RPMI7951 (cell line): ENCODE data around the gene SPRR2F. TPM values are rescaled to one million over a fixed set of nuclear protein-coding genes. Genes with fewer than 3 reads are reported as not detected.
"Not testable (repeated sequence)": the region's sequence is repeated elsewhere in the genome, so short reads cannot be mapped to it uniquely, and the experiment has no call there.

Source experiments
- DNase-seq: peaks from one replicate; pipeline ENCODE4 v3.0.0-alpha.2; 2012; ENCODE audit warnings: low read depth
- total RNA-seq: library from RNA; depleted of rRNA; stranded (reverse); fragments of >200 nt; shearing (Covaris generic); gene quantifications from 2 replicates; pipeline ENCODE4 v1.2.3, GENCODE V29; 2014; rRNA removed

SPRR2F gene, protein sequence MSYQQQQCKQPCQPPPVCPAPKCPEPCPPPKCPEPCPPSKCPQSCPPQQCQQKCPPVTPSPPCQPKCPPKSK
- total RNA-seq: not detected in 2 replicates

DNA sequence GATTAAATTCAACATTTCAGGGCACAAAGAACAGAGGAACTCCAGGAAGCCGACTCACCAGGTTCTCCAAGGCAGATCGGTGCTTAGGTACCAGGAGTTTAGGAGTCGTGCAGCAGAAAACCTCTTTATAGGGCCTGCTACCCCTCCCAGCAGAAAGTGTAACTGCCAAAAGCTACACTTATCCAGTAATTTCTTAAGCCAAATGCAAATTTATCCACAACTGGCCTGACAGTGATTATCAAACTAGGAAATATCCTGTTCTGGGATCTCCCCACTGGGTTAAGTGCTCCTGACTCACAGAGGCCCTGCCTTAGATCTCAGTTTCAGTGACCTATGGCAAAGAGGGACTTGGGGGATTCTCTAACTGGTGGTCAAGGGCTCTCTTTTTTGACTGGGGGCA lies at the start of gene SPRR2F:
TSS of gene SPRR2F (minus strand) at position 101 of the 400 bp plus-strand sequence. CDS start 783 bp downstream, outside the sequence.
- DNase-seq: no peak

DNA sequence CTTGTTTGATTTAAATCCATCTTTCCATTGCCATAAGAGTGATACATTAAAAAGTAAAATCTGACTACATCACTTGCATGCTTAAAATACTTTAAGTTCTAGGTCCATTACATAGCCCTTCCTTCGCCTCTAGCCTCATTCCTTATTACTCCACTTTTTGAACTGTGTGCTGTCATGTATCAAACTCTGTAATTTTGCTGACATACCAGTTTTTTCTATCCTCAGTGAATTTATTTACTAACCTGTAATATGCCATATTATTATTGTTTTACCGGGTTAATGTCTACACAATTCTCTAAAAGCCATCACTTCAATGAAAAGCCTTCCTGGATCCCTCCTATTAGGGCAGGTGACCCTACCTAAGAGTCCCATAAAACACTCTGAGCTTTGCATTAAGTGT lies 42.2 kb upstream of the SPRR2F start:
- DNase-seq: no peak

DNA sequence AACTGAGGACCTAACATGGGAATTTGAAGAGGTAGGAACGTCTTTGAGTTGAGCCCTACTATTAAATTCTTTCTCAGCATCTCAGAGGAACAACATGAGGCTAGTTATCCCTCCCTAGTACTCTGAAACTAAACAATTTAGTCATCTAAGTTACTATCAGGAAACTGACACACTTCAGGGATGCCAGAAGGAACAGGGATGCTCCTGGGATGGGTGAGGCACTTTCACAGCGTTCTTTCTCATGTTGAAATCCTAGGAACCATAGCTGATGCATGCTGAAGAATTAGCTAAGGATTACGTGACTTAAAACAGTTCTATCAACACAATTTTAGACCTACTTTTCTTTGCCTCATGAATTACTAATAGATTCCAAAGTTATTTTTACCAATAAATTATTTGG lies 39.2 kb upstream of the SPRR2F start:
- DNase-seq: no peak

DNA sequence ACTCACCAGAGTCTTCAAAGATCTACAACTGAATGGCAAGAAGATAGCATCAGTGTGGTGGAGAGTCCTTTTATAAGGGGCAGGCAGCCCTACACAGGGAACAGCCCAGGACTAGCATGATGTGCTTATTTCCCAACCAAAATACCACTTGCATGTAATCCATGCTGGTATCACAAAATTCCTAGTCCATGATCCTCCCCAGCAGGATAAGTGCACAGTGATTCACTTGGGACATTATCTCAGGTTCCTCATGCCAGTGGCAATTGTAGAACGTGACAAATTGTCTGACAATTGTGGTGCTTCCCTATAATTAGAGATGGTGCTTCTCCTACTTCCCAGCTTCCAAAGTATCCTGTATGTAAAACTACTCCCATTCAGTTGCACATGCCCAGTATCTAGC lies 37.5 kb upstream of the SPRR2F start, which contains the start of gene SPRR2G:
TSS of gene SPRR2G (minus strand) at position 45 of the 400 bp plus-strand sequence. CDS start 780 bp downstream, outside the sequence.
- DNase-seq: no peak

DNA sequence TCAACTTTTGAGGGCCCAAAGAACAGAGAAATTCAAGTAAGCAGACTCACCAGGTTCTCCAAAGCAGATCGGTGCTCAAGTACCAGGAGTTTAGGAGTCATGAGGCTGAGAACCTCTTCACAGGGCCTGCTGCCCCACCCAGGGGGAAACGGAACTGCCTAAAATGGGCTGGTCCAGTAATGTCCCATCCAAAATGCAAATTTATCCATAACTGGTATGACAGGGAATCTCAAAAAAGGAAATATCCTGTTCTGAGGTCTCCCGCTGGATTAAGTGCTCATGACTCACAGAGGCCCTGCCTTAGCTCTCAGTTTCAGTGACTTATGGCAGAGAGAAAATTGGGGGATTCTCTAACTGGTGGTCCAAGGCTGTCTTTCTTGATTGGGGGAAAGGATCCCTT lies 28.1 kb upstream of the SPRR2F start:
- DNase-seq: no peak

DNA sequence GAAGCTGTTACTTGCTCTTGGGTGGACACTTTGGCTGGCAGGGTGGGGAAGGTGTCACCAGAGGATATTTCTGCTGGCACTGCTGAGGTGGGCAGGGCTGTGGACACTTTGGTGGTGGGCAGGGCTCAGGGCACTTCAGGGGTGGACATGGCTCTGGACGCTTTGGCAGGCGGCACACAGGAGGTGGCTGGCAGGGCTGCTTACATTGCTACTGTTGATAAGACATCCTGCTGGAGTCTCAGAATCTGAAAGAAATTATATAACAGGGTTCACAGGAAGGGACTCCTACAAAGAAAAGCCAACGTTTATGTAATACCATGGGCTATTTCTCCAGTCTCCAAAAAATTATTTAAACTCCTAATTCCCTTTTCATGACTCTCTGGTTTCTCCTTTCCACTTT lies 27.2 kb upstream of the SPRR2F start:
- no peak for DNase-seq

DNA sequence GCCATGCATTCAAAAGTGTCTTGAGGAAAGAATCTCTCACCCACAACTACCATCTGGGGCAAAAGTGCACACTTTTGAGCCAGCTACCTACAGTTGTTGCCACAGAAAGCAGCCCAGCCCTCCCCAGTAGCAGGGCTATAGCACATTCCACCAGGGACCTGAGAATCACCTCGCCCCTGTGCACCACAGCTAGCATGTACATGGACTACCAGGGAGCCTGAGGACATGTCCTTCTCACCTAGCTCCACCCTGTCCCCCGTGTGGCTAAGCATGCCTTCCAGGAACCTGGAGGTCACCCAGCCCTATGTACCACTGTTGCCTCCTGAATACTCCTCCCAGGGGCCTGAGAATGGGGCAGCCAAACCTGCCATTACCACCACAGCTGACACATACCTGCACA lies 20.4 kb upstream of the SPRR2F start:
- DNase-seq: no peak

DNA sequence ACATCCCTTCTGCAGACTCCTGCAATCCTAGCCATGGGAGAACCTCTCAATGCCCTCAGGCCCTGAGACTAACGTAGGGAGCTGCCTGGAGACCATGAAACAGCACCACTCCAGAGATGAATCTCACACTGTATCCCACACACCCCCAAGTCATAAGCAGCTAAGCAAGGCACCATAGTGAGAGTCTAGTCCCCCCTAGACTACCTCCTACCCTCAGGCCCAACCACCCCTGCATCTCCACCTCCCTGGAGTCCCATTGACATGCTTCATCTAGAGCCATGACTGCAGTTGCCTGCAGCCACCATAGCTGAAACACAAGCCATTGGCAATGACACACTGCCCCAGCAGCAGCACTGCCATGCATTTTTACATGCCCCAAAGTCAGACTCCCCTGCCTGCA lies 20.0 kb upstream of the SPRR2F start:
- no peak for DNase-seq

DNA sequence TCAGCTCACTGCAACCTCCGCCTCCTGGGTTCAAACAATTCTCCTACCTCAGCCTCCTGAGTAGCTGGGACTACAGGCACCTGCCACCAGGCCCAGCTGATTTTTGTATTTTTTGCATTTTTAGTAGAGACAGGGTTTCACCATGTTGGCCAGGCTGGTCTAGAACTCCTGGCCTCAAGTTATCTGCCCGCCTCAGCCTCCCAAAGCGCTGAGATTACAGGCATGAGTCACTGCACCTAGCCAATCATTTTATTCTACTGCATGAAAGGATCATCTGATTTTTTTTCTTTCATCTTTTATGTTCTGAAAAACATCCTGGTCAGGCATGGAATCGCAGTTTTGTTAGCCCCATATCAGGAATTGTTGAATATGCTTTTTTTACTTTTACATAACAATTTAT lies 15.4 kb upstream of the SPRR2F start:
- not testable (repeated sequence) for DNase-seq

DNA sequence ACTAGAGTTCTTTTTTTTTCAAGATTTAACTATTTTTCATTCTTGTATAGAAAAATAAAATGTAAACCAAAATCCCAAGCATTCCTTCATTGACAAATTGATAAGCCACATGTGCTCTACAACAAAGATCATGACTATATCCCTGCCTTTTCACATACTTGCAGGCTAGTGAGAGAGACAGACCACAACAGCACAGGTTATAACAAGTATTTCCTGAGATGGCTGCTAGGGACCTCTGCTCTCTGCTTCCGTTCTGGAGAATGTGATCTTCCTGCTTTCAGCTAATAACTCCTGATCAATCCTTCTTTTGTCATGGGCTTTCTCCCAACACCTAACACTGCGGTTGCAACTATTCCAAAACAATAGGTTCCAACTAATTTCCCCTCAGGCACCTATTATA lies 14.0 kb upstream of the SPRR2F start:
- DNase-seq: no peak

DNA sequence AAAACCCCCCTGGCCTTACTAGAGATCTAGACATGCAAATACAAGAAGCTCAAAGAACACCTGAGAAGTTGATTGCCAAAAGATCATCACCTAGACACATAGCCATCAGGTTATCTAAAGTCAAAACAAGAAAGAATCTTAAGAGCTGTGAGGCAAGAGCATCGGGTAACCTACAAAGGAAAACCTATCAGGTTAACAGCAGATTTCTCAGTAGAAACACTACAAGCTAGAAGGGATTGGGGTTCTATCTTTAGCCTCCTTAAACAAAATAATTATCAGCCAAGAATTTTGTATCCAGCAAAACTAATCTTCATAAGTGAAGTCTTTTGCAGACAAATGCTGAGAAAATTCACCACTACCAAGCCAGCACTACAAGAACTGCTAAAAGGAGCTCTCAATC lies 12.2 kb upstream of the SPRR2F start:
- DNase-seq: no peak

DNA sequence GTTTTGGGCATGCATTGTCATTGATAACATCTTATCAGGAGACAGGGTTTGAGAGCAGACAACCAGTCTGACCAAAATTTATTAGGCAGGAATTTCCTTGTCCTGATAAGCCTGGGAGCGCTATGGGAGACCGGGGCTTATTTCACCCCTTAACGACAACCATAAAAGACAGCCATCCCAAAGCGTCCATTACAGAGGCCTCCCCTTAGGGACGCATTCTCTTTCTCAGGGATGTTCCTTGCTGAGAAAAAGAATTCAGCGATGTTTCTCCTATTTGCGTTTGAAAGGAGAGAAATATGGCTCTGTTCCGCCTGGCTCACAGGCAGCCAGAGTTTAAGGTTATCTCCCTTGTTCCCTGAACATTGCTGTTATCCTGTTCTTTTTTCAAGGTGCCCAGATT lies 10.5 kb upstream of the SPRR2F start:
- not testable (repeated sequence) for DNase-seq

DNA sequence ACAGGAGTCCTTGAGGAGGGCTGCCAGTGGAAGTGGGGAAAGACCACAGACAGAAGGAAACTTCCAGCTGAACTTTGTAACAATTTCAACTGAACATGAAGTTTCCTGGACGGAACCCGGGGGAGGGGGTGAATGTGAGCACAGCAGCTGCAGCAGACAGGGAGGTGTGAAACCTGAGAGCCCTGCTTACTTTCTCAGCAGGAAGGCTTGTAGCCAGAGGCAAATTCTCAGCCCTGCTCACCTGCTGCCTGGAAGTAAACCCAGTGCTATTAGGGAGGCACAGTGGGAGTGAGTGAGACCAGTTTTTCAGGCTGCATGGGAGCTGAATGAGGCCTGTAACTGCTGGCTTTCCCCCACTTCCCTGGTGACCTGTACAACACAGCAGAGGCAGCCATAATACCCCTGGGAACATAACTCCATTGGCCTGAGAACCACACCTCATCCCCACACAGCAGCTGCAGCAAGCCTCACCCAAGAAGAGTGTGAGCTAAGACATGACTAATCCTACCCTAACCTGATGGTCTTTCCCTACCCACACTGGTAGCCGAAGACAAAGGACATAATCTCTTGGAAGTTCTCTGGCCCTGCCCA lies 9.6 kb upstream of the SPRR2F start:
- DNase-seq: no peak

DNA sequence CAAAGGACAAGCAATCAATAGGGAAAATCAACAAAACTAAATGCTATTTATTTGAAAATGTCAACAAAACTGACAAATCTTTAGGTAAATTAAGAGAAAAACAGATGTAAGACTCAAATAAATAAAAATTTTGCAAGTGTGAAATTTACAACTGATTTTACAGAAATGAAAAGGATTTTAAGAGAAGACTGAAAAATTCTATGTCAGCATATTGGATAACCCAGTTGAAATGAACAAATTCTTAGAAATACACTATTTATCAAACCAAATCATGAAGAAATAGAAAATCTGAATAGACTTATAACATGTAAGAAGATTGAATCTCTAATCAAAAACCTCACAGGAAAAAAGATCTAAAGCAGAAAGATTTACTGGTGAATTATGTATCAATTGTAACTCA lies 7.6 kb upstream of the SPRR2F start:
- no peak for DNase-seq

DNA sequence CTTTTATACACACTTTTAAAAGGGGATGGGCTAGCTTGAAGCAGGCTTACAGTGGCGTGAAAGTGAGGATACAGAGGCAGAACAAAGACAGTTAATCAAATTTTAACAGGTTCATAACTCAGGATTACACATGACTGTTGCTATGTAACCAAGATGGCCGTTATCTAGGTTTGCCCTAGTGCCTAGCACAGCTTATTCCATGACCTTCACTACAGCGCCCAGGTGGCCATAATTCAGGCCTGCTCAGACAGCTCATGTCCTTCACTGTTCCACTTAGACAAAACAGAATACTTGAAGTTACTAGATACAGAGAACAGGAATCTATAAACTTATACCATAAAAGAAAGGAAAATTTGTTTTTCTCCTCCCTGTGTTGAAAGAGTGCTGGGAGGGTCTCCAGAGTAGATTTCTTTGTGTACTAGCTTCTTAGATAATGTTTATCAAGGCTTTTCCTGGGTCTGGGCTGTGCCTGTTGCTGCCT lies 6.2 kb upstream of the SPRR2F start:
- no peak for DNase-seq

DNA sequence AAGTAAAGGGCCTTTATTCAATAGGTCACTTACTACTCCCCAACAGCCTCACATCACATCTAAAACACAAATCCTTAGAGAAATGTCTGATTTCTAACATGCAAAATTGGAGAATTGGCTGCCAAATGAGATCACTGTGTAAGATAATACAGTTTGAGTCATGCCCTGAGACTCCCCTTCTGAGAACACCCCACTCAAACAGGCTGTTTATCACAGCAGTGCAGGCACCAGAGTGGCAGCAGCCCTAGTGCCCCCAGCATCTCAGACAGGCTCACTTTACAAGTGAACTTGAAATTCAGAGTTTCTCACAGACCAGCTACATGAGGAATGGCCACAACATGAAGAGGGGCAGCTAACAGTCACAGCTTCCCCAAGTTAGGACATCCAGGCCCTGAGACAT lies 1.9 kb upstream of the SPRR2F start:
- DNase-seq: not testable (repeated sequence)

DNA sequence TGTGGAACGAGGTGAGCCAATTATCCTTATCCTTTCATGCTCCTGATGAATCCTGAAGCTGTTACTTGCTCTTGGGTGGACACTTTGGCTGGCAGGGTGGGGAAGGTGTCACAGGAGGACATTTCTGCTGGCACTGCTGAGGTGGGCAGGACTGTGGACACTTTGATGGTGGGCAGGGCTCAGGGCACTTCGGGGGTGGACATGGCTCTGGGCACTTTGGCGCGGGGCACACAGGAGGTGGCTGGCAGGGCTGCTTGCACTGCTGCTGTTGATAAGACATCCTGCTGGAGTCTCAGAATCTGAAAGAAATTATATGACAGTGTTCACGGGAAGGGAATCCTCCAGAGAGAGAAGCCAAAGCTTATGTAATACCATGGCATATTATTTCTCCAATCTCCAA lies 862 bp downstream of the SPRR2F start:
- not testable (repeated sequence) for DNase-seq

DNA sequence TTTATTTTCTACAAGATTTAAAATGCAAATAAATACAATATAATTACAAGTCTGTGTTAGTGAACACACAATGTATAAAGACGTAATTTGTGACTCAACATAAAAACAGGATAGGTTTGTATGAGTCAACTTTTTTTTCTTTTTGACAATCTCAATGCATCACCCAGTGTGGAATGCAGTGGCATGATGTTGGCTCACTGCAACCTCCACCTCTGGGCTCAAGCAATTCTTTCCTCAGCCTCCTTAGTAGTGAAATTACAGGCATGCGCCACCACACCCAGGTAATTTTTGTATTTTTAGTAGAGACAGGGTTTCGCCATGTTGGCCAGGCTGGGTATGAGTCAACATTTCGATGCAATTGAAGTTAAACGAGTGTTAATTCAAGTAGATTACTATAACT lies 13.1 kb downstream of the SPRR2F start:
- DNase-seq: peak; percentile 46

DNA sequence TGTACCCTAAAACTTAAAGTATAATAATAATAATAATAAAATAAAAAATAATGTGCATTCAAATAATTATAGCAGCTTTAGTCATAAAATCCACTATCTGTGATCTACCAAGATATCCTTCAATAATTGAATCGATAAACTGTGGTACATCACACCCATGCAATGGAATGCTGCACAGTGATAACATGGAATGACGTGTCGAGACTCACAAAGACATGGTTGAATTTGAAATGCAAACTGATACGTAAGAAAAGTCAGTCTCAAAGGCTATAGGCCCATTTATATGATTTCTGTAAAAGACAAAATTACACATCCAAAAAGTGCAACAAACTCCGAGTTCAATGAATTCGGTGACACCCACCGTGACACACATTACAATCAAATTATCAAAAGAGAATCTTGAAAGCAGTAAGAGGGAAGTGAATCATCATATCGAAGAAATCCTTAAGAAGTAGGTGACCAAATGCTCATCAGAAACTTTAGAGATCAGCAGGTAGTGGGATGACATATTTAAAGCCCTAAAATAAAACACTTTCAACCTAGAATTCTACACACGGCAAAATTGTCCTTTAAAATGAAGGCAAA lies 13.8 kb downstream of the SPRR2F start:
- DNase-seq: no peak

DNA sequence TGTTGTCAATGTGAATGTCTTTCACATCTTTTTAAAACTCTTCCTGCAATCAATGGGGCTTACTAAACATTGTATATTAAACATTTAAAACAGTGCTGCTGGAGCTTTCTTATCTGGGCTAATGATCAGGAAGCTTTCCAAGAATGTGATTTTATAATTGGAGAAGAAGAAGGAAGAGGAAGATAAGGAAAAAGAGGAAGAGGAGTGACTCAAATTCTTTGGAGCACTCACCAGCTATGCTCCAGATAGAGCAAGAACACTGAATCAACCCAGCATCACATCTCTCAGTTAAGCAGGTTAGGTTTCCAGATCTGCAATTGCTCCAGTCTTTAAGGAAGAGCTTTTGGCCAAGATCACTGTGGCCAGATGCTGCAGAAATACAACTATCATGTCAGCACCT lies 17.6 kb downstream of the SPRR2F start:
- no peak for DNase-seq

DNA sequence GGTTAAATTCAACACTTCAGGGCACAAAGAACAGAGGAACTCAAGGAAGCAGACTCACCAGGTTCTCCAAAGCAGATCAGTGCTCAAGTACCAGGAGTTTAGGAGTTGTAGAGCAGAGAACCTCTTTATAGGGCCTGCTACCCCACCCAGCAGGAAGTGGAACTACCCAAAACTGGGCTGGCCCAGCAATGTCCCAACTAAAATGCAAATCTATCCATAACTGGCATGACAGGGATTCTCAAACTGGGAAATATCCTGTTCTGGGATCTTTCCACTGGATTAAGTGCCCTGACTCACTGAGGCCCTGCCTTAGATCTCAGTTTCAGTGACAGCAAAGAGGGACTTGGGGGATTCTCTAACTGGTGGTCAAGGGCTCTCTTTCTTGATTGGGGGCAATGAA lies 18.9 kb downstream of the SPRR2F start, which contains the start of gene SPRR2E:
TSS of gene SPRR2E (minus strand) at position 101 of the 400 bp plus-strand sequence. CDS start 775 bp downstream, outside the sequence.
- no peak for DNase-seq

DNA sequence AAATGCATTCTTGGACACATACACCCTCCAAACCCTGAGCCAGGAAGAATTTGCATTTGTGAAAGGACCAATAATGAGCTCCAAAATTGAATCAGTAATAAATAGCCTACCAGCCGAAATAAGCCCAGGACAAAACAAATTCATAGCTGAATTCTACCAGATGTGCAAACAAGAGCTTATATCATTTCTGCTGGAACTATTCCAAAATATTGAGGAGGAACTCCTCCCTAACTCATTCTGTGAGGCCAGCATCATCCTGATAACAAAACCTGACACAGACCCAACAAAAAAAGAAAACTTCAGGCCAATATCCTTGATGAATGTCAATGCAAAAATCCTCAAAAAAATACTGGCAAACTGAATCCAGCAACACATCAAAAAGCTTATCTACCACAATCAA lies 25.7 kb downstream of the SPRR2F start:
- no peak for DNase-seq

DNA sequence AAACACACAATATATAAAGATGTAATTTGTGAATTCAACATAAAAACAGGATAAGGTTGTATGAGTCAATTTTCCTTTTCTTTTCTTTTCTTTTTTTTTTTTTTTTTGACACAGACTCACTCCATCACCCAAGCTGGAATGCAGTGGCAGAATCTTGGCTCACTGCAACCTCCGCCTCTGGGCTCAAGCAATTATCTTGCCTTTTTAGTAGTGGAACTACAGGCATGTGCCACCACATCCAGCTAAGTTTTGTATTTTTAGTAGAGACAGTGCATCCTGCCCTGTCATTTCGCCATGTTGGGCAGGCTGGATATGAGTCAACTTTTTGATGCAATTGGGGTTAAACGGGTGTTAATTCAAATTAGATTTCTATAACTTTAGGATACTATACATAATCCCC lies 31.6 kb downstream of the SPRR2F start:
- DNase-seq: peak; percentile 36
